GM19372 (cell line): ENCODE measurements around the gene ZNF518B.
A peak's percentile ranks its signal among the peaks of the same experiment; 100 is the strongest.
"Not testable (repeated sequence)": the region's sequence is repeated elsewhere in the genome, so short reads cannot be mapped to it uniquely, and the experiment has no call there.

ENCODE experiments used
- ATAC-seq: cut with Tn5 transposase; IDR thresholded peaks from one replicate; pipeline ENCODE4 v1.9.1; 2021; ENCODE audit warnings: mild to moderate bottlenecking, low read depth, moderate library complexity; ENCODE audit not compliant: unreplicated experiment

ZNF518B gene

DNA sequence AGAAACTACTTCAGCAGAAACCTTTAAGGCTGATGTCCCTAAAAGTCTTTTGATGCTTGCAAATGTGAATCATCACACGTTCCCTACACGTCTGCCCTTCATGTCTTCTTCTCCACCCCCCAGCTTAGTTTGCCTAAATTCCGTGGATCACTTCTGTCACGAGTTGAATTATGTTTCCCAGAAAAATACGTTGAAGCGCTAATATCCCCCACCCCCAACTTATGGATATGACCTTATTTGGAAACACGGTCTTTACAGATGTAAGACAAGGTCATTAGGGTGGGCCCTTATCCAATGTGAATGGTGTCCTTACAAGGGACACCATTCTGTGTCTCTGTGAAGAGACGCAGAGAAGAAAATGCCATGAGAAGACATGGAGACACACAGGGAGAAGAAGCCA, 2.1 kb upstream of the ZNF518B start:
- ATAC-seq, result no peak

DNA sequence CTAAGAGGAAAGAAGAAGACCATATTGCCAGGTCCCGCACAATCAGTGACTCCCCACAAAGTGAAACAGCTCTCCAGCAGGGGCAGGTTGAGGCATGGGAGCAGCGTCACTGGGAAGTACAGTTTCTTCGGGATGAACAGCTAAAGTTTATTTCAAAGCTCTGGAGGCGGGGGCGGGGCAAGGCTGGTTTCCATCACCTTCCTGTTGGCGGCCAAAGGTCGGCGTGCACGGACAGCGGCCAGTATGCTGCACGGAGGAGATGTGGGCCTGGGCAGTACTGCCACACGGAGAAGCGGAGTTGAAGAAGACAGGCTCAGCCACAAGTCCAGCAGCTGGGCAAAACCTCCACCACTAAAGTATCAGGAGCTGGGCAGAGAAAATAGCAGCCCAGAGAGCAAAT, 951 bp upstream of the ZNF518B start:
- no peak for ATAC-seq

GRCh38 chr4:10456595-10457254, 501 bp downstream of the ZNF518B start:
- ATAC-seq, result peak; percentile 66

DNA sequence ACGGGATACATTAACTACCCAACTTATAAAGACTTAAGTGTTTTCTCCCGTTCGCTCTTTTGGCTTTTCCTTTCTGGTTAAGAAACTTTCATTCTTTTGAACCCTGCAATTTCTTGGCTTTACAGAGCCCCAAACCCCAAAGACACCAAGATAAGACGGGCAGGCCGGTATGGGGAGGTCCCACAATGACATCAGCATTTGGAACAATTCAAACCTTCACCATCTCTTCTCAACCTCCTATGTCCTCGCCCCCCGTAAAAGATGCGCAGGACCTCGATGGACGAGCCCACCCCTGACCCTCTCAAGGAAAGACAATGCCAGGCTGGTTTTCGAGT, 999 bp downstream of the ZNF518B start:
- no peak for ATAC-seq

DNA sequence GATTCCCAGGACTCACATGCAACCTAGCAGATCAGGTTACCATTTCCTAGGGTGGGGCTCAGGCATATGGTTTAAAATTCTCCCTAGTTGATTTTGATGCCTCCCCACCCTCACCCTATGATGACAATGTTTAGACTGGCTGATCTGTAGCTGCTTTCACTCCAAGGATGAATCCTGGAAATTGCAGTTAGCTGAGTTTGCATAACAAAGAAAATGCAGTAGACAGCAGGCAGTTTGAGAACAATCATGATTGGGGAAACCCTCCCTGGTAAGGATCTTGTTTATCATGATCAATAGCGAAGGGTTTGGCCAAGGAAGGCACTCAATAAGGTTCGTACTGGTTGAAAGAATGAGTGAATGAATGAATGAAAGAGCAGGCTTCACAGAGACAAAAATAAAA, 2.1 kb downstream of the ZNF518B start:
- no peak for ATAC-seq

DNA sequence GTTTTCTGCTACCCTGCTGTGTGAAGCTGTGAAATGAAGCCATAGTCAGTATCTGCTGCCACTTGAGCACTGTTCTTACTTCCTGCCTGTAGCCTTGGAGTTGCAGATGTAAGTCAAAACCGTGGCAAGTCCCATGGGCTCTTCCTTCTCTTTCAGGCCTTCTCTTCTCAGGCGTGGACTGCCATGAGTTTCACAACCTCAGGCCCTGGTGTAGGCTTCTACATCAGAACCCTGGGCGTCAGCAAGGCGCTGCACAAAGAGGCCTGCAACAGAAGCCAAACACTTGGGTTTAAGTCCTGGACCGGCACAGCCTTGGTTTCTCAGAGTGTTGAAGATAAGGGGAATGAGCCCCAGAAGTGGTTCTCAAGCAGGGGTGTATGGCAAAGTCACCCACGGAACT, 2.5 kb downstream of the ZNF518B start:
- no peak for ATAC-seq

- ATAC-seq, result no peak
Measured at GRCh38 chr4:10454121-10454520, 3.1 kb downstream of the ZNF518B start.

DNA sequence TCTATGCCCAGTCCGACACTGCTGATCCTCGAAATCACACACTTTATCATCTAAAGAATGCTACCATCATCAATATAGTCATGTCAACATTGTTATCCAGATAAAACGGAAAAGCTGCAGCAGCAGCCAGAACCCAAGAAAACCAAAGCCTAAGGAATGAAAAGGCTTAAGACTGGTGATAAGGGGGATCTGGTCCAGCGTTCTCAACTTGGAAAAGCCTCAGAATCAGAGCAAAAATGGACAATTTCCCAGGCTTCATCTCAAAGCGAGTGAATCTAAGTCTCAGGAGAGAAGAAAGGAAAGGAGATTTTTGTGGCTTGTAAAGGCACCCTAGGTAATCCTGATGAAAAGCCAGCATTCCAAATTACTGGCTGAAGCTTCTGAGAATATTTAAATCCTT, 8.2 kb downstream of the ZNF518B start:
- ATAC-seq, result no peak

DNA sequence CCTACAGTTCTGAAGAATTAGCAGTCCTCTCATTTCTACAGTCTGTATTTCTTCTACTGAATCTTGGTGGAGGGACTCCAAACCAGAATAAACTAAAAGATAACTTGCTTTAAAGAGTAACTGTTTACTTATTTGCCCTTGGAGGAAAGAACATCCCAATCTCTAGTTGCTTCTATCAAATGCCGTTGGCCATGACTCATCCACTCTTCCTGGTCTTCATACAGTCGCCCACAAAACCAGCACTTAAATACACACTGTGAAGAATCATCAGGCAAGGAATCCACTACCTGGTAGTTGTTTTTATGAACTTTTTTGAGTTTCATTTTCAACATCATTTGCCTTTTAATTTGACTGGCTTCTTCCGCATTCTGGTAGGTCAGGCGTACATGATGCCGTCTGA, 14.2 kb downstream of the ZNF518B start:
- ATAC-seq, result no peak

DNA sequence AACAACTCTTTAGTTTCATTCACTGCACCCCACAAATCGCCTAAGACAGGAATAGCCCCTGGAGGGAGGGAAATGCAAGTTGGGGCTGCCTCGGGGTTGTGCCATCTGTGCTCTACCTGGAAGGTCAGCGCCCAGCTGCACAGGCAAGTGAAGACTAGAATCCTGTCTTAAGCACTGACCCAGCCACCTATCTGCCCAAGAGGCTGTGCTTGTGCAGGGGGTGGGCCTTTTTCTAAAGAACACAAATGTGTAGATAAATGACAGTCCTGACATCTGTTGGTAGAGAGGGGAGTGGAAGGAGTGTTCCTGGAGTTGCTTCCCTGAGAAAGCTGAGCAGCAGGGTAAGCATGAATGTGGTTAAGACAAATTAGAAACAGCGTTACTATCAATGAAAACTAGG, 15.7 kb downstream of the ZNF518B start:
- no peak for ATAC-seq

DNA sequence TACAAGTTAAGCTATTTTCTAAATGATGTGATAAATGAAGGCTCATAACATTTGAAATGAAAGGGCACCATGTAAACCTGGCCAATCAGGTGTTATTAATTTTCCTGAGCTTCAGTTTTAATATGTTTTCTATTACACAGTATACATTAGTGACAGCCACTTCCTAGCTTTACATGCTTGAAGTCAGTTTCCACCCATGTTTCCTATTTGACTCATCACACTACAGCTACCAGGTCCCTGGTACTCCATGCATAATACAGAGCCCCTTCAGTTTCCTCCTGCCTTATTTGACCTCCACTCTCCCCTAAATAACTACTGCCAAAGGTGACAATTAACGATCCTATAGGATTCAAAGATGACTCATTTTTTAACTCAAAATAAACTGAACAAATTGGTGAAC, 18.3 kb downstream of the ZNF518B start:
- no peak for ATAC-seq

DNA sequence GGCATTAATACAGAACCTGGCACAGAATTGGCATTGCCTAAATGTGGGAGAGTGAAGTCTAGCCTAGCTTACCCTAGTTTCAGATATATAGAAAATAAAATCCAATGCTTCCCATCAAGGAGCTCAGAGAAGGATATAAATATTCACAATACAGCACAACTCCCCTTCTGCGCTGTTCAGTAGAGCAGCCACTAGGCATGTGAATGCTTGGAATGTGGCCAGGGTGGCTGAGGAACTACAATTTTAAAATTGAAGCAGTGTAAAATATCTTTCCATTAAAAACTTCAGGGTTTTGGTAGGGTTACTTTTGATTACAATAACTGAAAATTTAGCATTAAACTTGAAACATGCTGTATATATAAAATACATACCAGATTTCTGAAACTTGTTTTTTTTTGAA, 19.5 kb downstream of the ZNF518B start:
- ATAC-seq, result no peak

GRCh38 chr4:10427680-10428079, 29.5 kb downstream of the ZNF518B start:
- not testable (repeated sequence) for ATAC-seq

- no peak for ATAC-seq
Measured at GRCh38 chr4:10421344-10422055, 35.7 kb downstream of the ZNF518B start.

DNA sequence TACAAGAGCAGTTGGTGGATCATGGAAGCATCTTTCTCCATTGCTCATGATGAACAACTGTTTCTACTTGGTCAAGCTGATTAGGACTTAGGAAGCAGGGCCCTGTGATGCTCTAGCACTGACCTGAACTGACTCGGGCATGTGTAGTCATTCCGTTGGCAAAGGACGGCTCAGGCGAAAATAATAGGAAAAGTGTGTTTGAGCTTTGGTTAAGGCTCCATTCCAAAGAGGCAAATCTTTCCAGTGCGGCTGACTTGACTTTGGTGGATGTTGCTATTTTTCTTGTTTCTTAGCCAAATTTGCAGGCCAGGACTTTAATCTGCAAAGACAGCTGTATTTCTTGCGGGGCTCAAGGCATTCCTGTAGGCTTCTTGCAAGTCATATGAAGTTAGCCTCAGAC, 39.5 kb downstream of the ZNF518B start:
- no peak for ATAC-seq

GRCh38 chr4:10416441-10416840, 40.8 kb downstream of the ZNF518B start:
- no peak for ATAC-seq

DNA sequence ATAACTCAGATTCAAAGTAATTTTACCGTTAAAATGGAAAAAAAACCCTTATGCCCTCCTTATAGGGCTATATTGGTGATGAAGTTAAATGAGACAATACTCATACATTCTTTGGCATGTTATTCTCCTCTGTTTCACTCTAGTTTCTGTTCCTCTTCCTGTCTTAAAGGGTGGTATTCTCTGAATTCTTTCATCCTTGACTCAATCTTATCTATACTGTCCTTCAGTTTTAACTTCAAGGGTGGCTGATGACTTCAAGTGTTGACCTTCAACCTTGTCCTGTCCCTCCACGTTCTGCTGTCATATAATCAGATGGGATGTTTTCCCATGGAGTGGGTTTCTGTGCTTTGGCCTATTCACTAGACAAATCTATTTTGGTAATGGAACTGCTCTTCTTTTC, 44.0 kb downstream of the ZNF518B start:
- peak; percentile 73 for ATAC-seq

DNA sequence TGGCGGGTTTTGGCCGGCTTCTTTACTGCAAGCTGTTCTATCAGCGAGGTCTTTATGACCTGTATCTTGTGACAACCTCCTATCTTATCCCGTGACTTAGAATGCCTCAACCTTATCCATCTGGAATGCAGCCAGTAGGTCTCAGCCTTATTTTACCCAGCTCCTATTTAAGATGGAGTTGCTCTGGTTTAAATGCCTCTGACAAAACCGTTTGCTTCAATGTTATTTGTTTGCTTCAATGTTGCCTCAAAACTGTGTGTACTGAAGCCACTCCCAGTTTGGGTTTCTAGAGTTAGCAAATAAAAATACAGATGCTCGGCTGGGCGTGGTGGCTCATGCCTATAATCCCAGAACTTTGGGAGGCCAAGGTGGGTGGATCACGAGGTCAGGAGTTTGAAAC, 51.6 kb downstream of the ZNF518B start:
- no peak for ATAC-seq

GRCh38 chr4:10403633-10404445, 53.4 kb downstream of the ZNF518B start:
- ATAC-seq, result no peak

GRCh38 chr4:10395971-10396580, 61.1 kb downstream of the ZNF518B start:
- no peak for ATAC-seq
